ENCODE measurements around the gene BGN. TPM values are rescaled to one million over a fixed set of nuclear protein-coding genes. Genes with fewer than 3 reads are reported as not detected.

BGN gene
- total RNA-seq, 1 experiment from 2014 or later, result not detected

DNA sequence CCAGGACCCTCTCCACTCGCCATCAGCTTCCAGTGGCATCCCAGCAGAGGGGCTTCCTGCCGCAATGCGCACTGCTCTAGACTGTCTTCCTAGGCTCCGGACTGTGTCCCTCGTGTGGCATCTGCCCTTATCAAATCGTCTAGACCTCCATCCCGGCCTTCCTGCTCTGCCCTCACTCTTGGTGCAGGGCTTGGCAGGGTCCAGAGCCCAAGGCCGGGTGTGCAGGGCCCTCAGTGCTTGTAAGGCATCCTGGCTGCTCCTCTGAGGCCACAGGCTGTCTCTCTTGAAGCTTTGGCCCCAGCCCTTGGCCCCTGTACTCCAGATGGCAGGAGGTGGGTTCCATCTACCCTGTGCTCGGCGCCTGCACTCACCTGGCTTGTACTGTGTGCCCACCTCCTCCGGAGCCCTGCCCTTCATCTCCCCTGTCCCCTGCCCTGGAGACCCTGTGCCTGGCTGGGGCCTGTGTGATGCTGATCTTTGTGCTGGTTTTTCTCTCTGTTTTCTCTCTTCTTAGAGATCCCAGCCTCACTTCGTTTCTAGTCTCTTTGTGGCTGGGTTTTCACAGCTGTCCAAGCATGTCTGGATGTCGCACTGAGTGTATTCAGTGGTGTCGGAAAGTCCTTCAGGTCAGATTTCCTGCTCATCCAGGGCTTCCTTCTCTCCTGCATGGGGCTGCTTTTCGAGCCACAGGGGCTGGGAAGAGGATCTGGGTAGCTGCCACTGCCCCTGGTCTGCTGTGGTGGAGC is 45.2 kb upstream of the BGN start:
- Histone ChIP-seq H3K4me1 (ENCODE audit: low read length) (no peaks in the 10 kb centered on the region), H3K4me3 (ENCODE audit: low read length) (no peak overlapping the region), H3K4me2 (ENCODE audit: low read depth, low read length, poor library complexity, severe bottlenecking) (no peak overlapping the region), H3K9ac (ENCODE audit: low read length) (no peak overlapping the region), H3K27ac (ENCODE audit: low read length) (no peak overlapping the region), H2AFZ (ENCODE audit: low read length) (no peak overlapping the region), H3K36me3 (ENCODE audit: insufficient read depth, low read length) (no peaks in the 10 kb centered on the region), H3K27me3 (ENCODE audit: low read length) (no peaks in the 10 kb centered on the region), H3K9me3 (ENCODE audit: low read length) (no peaks in the 10 kb centered on the region), H4K20me1 (ENCODE audit: insufficient read depth, low read depth, low read length) (no peaks in the 10 kb centered on the region), H3K9me2 (replicated peaks; ENCODE audit: insufficient read depth, low read length) (no peaks in the 10 kb centered on the region), H3K79me2 (ENCODE audit: low read length) (no peaks in the 10 kb centered on the region)
- DNase-seq, result no peak

DNA sequence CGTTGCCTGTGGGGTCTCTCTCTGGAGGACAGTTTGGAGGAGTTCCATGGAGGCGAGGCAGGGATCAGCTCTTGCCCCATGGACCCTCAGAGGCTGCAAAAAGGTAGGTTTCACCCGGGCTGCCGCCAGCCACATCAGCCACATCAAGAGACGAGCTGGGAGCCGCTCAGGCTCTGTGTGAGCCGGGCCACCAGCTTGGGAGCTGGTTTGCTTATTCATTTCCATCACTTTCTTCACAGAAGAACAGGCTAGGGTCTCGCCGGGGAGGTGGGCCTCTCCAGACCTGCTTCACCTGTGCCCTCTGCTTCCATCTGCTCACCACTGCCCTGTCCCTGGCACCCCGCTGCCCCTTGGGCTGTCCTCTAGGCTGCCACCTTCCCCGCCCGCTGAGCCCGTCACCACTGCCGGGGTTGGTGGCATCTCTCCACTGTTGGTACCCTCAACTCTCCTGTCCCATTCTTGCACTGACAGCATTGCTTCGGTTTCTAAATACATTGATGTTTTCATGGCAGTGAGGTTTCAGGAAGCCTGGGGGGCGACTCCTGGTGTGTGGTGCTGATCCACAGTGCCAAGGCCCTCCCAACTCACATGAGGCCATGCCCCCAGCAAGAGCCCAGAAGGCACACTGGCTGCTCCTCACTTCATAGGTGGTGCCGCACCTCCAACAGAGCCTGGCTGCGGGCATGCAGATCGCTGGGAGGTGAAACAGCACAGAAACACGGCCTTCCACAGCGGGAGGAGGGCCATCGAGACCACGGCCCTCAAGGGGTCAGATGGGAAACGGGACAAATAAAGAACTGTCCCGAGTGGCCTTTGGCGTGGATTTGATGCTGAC is 44.4 kb upstream of the BGN start:
- H3K4me3 ChIP-seq (ENCODE audit: low read length), result no peak overlapping the region
- H2AFZ ChIP-seq (ENCODE audit: low read length), result no peak overlapping the region
- H3K79me2 ChIP-seq (ENCODE audit: low read length), result no peaks in the 10 kb centered on the region
- no peaks in the 10 kb centered on the region for H3K4me1 ChIP-seq (ENCODE audit: low read length)
- H3K36me3 ChIP-seq (ENCODE audit: insufficient read depth, low read length), result no peaks in the 10 kb centered on the region
- H3K4me2 ChIP-seq (ENCODE audit: low read depth, low read length, poor library complexity, severe bottlenecking), result no peak overlapping the region
- H3K27me3 ChIP-seq (ENCODE audit: low read length), result no peaks in the 10 kb centered on the region
- no peaks in the 10 kb centered on the region for H3K9me2 ChIP-seq (replicated peaks; ENCODE audit: insufficient read depth, low read length)
- no peak overlapping the region for H3K9ac ChIP-seq (ENCODE audit: low read length)
- no peak for DNase-seq
- H3K9me3 ChIP-seq (ENCODE audit: low read length), result no peaks in the 10 kb centered on the region
- no peaks in the 10 kb centered on the region for H4K20me1 ChIP-seq (ENCODE audit: insufficient read depth, low read depth, low read length)
- no peak overlapping the region for H3K27ac ChIP-seq (ENCODE audit: low read length)

DNA sequence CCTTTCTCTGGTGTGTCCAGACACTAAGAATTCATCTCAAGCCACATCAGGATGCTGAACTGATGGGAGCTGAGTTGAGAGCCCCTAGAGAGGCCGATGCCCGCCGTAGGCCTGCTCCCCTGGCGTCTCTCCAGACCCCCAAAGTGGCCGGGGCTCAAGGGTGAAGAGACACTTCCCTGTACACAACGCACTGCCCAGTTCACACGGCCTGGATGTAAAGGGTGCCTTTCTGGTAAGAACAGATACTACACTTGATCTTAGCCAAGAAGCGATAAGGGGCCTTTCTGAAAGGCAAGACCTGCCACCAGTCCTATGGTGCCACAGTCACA is 43.9 kb upstream of the BGN start:
- no peaks in the 10 kb centered on the region for H3K27me3 ChIP-seq (ENCODE audit: low read length)
- H3K36me3 ChIP-seq (ENCODE audit: insufficient read depth, low read length), result no peaks in the 10 kb centered on the region
- H2AFZ ChIP-seq (ENCODE audit: low read length), result no peak overlapping the region
- no peak overlapping the region for H3K4me2 ChIP-seq (ENCODE audit: low read depth, low read length, poor library complexity, severe bottlenecking)
- H3K9me2 ChIP-seq (replicated peaks; ENCODE audit: insufficient read depth, low read length), result no peaks in the 10 kb centered on the region
- H3K4me3 ChIP-seq (ENCODE audit: low read length), result no peak overlapping the region
- H3K79me2 ChIP-seq (ENCODE audit: low read length), result no peaks in the 10 kb centered on the region
- H3K9me3 ChIP-seq (ENCODE audit: low read length), result no peaks in the 10 kb centered on the region
- no peaks in the 10 kb centered on the region for H3K4me1 ChIP-seq (ENCODE audit: low read length)
- no peak for DNase-seq
- no peak overlapping the region for H3K9ac ChIP-seq (ENCODE audit: low read length)
- no peaks in the 10 kb centered on the region for H4K20me1 ChIP-seq (ENCODE audit: insufficient read depth, low read depth, low read length)
- H3K27ac ChIP-seq (ENCODE audit: low read length), result no peak overlapping the region

DNA sequence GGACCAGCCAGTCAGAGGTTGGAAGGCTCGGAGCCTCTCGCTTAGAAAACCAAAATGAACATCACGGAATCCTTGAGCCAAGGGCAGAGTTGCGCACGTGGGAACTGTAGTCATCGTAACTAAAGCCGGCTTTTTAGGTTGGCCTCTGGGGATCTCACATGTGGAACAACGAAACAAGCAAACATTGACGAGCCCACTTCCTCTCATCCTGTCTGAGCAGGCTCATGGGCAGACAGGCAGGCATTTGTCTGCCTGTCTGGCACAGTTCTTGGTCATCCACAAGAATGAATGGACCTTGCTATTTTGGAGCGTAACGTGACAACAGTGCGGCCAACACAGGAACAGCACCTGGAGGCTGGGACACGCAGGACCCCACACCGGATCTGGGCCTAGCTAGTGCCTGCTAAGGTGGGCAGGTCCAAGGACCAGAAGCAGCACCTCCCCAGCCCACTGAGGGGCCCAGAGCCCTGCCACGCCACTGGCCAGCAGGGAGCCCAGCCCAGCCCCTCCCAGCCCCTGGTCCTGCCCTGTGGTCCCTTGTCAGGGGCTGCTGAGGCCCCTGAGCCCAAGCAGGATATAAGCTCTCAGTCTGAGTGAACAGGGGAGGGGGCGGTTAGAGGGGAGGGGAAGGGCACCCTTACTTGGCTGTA is 39.8 kb upstream of the BGN start:
- H3K4me1 ChIP-seq (ENCODE audit: low read length), result no peaks in the 10 kb centered on the region
- no peaks in the 10 kb centered on the region for H4K20me1 ChIP-seq (ENCODE audit: insufficient read depth, low read depth, low read length)
- no peaks in the 10 kb centered on the region for H3K79me2 ChIP-seq (ENCODE audit: low read length)
- no peak for DNase-seq
- H3K27ac ChIP-seq (ENCODE audit: low read length), result no peak overlapping the region
- H3K36me3 ChIP-seq (ENCODE audit: insufficient read depth, low read length), result no peaks in the 10 kb centered on the region
- H3K4me3 ChIP-seq (ENCODE audit: low read length), result no peak overlapping the region
- no peaks in the 10 kb centered on the region for H3K9me3 ChIP-seq (ENCODE audit: low read length)
- no peaks in the 10 kb centered on the region for H3K9me2 ChIP-seq (replicated peaks; ENCODE audit: insufficient read depth, low read length)
- no peak overlapping the region for H3K4me2 ChIP-seq (ENCODE audit: low read depth, low read length, poor library complexity, severe bottlenecking)
- H3K9ac ChIP-seq (ENCODE audit: low read length), result no peak overlapping the region
- no peaks in the 10 kb centered on the region for H3K27me3 ChIP-seq (ENCODE audit: low read length)
- H2AFZ ChIP-seq (ENCODE audit: low read length), result no peak overlapping the region

DNA sequence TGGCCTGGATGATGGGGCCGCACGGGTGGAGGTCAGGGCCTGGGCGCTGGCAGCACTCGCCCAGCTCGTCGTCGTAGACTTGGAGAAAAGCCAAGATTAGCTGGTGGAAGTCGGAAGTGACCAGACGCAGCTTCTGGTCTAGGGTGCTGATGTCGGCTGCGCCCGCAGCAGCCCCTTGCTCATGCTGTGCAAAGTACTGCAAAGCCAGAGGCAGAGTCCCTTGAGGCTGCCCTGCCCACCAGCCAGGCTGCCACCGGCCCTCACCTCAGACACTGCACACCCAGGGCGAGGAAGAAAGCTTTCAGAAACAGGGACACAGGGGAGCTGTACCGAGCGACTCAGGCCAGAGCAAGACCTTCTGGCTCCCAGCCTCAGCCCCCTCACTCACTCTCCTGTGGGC is 39.2 kb upstream of the BGN start:
- H3K4me2 ChIP-seq (ENCODE audit: low read depth, low read length, poor library complexity, severe bottlenecking), result no peak overlapping the region
- no peaks in the 10 kb centered on the region for H3K4me1 ChIP-seq (ENCODE audit: low read length)
- H3K4me3 ChIP-seq (ENCODE audit: low read length), result no peak overlapping the region
- no peaks in the 10 kb centered on the region for H3K9me2 ChIP-seq (replicated peaks; ENCODE audit: insufficient read depth, low read length)
- no peaks in the 10 kb centered on the region for H3K79me2 ChIP-seq (ENCODE audit: low read length)
- H3K27me3 ChIP-seq (ENCODE audit: low read length), result no peaks in the 10 kb centered on the region
- H2AFZ ChIP-seq (ENCODE audit: low read length), result no peak overlapping the region
- H3K27ac ChIP-seq (ENCODE audit: low read length), result no peak overlapping the region
- H3K9me3 ChIP-seq (ENCODE audit: low read length), result no peaks in the 10 kb centered on the region
- 0 out of 2 replicates have a peak, but pooled peaks cover 1% of the 10 kb centered on the region for H4K20me1 ChIP-seq (ENCODE audit: insufficient read depth, low read depth, low read length)
- no peaks in the 10 kb centered on the region for H3K36me3 ChIP-seq (ENCODE audit: insufficient read depth, low read length)
- no peak for DNase-seq
- no peak overlapping the region for H3K9ac ChIP-seq (ENCODE audit: low read length)

DNA sequence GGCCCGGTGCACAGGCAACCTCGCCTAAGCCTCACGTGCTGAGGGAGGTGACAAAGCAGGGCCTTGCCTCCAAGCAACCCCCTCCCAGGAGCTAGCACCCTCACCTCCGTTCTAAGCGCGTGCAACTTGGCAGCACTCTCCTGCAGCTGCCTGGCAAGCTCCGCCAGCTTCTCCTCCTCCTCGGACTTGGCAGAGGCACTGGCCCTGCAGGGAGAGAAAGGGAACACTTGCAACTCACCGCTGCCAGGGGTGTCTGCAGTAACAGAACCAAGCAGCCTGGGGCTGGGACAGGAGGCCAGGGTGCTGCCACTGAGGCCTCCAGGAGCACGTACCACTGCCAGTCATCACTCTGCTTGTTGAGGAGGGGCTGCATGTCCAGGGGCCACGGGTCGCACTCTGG is 38.6 kb upstream of the BGN start:
- Histone ChIP-seq H3K36me3 (ENCODE audit: insufficient read depth, low read length) (no peaks in the 10 kb centered on the region), H4K20me1 (ENCODE audit: insufficient read depth, low read depth, low read length) (0 out of 2 replicates have a peak, but pooled peaks cover 3% of the 10 kb centered on the region), H3K9me3 (ENCODE audit: low read length) (no peaks in the 10 kb centered on the region), H3K4me2 (ENCODE audit: low read depth, low read length, poor library complexity, severe bottlenecking) (no peak overlapping the region), H3K4me3 (ENCODE audit: low read length) (no peak overlapping the region), H3K9me2 (replicated peaks; ENCODE audit: insufficient read depth, low read length) (no peaks in the 10 kb centered on the region), H3K27ac (ENCODE audit: low read length) (no peak overlapping the region), H3K9ac (ENCODE audit: low read length) (no peak overlapping the region), H3K79me2 (ENCODE audit: low read length) (no peaks in the 10 kb centered on the region), H2AFZ (ENCODE audit: low read length) (no peak overlapping the region), H3K27me3 (ENCODE audit: low read length) (no peaks in the 10 kb centered on the region), H3K4me1 (ENCODE audit: low read length) (no peaks in the 10 kb centered on the region)
- no peak for DNase-seq

DNA sequence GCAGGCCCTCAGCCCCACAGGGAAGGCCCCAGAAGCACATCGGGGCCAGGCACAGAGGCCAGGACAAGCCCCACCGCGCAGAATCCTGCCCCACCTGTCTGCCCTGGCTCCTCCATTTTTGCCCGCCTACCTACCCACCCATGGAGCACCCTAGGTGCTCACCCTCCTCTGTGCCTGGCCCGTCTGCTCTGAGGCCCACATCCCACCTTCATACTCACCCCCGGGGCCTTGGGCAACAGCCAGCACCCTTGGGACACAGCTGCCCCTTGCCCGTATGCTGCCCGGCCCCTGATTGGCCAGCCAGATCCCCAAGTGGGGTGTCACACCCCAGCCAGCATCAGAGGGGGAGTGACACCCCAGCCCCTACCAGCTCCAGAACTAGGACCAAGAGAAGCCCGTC is 38.1 kb upstream of the BGN start:
- Histone ChIP-seq H3K9ac (ENCODE audit: low read length) (no peak overlapping the region), H3K4me2 (ENCODE audit: low read depth, low read length, poor library complexity, severe bottlenecking) (no peak overlapping the region), H4K20me1 (ENCODE audit: insufficient read depth, low read depth, low read length) (0 out of 2 replicates have a peak, but pooled peaks cover 3% of the 10 kb centered on the region), H3K9me2 (replicated peaks; ENCODE audit: insufficient read depth, low read length) (no peaks in the 10 kb centered on the region), H2AFZ (ENCODE audit: low read length) (no peak overlapping the region), H3K27me3 (ENCODE audit: low read length) (no peaks in the 10 kb centered on the region), H3K36me3 (ENCODE audit: insufficient read depth, low read length) (no peaks in the 10 kb centered on the region), H3K4me1 (ENCODE audit: low read length) (no peaks in the 10 kb centered on the region), H3K27ac (ENCODE audit: low read length) (no peak overlapping the region), H3K4me3 (ENCODE audit: low read length) (no peak overlapping the region), H3K9me3 (ENCODE audit: low read length) (no peaks in the 10 kb centered on the region), H3K79me2 (ENCODE audit: low read length) (no peaks in the 10 kb centered on the region)
- no peak for DNase-seq

DNA sequence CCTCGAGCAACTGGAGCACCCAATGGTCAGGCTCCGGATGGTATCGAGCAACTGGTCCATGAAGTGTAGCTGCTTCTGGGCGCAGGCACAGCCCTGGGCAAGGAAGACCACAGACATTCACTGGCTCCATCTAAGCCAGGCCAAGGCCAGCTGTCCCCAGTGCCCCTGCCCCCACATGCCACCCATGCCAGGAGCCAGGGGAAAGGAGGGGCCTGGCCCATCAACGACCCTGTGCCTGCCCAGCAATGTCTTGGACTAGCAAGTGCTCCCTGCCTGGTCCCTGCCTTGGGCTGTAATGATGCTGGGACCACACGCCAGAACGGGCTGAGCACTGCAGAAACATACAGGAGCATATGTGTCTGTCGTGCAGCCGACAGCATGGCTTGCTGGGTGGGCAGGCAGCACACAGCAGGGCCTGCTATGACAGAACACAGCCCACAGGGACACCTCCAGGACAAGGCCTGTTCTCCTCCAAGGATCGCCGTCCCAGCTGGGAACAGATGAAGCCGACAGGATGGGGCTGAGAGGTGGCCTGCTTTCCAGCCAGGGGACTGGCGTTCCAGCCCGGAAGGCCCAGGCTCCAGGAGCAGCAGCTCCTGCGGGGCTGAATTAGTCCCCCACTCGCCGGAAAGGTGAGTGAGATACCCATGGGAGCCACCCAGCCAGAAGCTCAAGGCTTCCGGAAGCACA is 37.5 kb upstream of the BGN start:
- Histone ChIP-seq H3K79me2 (ENCODE audit: low read length) (no peaks in the 10 kb centered on the region), H4K20me1 (ENCODE audit: insufficient read depth, low read depth, low read length) (0 out of 2 replicates have a peak, but pooled peaks cover 3% of the 10 kb centered on the region), H3K27me3 (ENCODE audit: low read length) (no peaks in the 10 kb centered on the region), H3K4me1 (ENCODE audit: low read length) (no peaks in the 10 kb centered on the region), H3K27ac (ENCODE audit: low read length) (no peak overlapping the region), H3K9ac (ENCODE audit: low read length) (no peak overlapping the region), H3K9me2 (replicated peaks; ENCODE audit: insufficient read depth, low read length) (no peaks in the 10 kb centered on the region), H3K9me3 (ENCODE audit: low read length) (no peaks in the 10 kb centered on the region), H2AFZ (ENCODE audit: low read length) (no peak overlapping the region), H3K36me3 (ENCODE audit: insufficient read depth, low read length) (no peaks in the 10 kb centered on the region), H3K4me3 (ENCODE audit: low read length) (no peak overlapping the region), H3K4me2 (ENCODE audit: low read depth, low read length, poor library complexity, severe bottlenecking) (no peak overlapping the region)
- no peak for DNase-seq
